Muscle layer of colon (tissue), 2 donors: ENCODE measurements around the gene KRTAP5-8.

ENCODE experiments used
- H3K27ac ChIP-seq: one replicate; pipeline ENCODE4 v1.7.0; 2013; ENCODE audit warnings: low read depth, mild to moderate bottlenecking, low read length, moderate library complexity
- H3K27me3 ChIP-seq, 2 donors: one replicate each; pipeline ENCODE4 v1.7.0; 2013; ENCODE audit warnings: low read length in 2 of 2, mild to moderate bottlenecking in 2 of 2; ENCODE audit not compliant: insufficient read depth in 2 of 2, control insufficient read depth in 1 of 2
- H3K36me3 ChIP-seq: one replicate; pipeline ENCODE4 v1.7.0; 2013; ENCODE audit warnings: mild to moderate bottlenecking, low read length; ENCODE audit not compliant: insufficient read depth
- H3K4me1 ChIP-seq: one replicate; pipeline ENCODE4 v1.7.0; 2013; ENCODE audit warnings: mild to moderate bottlenecking, low read length; ENCODE audit not compliant: insufficient read depth
- H3K4me3 ChIP-seq, 2 donors: one replicate each; pipeline ENCODE4 v1.7.0; 2013; ENCODE audit warnings: low read length in 2 of 2, low read depth in 1 of 2, mild to moderate bottlenecking in 1 of 2, moderate library complexity in 1 of 2
- H3K9ac ChIP-seq: one replicate; pipeline ENCODE4 v1.7.0; 2013; ENCODE audit warnings: low read length
- H3K9me3 ChIP-seq: one replicate; pipeline ENCODE4 v1.7.0; 2013; ENCODE audit warnings: mild to moderate bottlenecking, low read length
- donor health status: abdominal sarcoma.
- donor health status: Adenocarcinoma of cecum.

KRTAP5-8 gene

DNA sequence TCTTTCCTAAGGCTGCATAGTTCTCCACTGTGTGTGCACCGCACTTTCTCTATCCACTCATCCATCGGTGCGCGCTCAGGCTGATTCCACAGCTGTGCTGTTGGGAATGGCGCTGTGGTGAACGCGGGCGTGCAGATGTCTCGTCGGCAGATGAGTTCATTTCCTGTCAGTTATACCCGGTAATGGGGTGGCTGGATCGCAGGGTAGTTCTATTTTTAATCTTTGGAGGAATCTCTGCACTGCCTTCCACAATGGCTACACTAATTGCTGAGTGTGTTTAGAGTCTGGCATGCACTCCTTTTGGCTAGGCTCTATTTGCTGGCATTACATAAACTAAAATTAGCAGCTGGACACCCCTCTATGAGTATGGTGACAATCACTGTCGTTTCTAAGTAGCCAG is 38.7 kb upstream of the KRTAP5-8 start:
- H3K27ac ChIP-seq = no peak overlapping the region
- H3K9me3 ChIP-seq = no peaks in the 10 kb centered on the region
- H3K9ac ChIP-seq = no peak overlapping the region
- peaks cover 55% of the 10 kb centered on the region for H3K36me3 ChIP-seq
- no peaks in the 10 kb centered on the region for H3K4me1 ChIP-seq
- no peak overlapping the region for H3K4me3 ChIP-seq
- H3K27me3 ChIP-seq = no peaks in the 10 kb centered on the region

DNA sequence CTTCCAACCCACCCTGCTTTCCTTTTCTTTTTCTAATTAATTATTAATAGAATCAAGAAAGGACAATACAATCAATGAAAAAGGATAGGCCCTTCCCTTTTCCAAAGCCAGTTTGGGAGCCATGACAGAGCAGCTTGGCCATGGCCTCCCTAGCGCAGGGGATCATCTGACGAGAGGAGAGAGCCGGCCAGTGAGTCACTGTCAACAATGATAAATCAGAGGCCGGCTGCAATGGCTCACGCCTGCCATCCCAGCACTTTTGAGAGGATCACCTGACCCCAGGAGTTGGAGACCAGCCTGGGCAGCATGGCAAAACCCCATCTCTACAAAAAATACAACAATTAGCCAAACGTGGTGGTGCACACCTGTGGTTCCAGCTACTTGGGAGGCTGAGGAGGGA is 38.3 kb upstream of the KRTAP5-8 start:
- no peaks in the 10 kb centered on the region for H3K27me3 ChIP-seq
- no peaks in the 10 kb centered on the region for H3K4me1 ChIP-seq
- H3K4me3 ChIP-seq = no peak overlapping the region
- no peak overlapping the region for H3K27ac ChIP-seq
- H3K36me3 ChIP-seq = peaks cover 53% of the 10 kb centered on the region
- no peak overlapping the region for H3K9ac ChIP-seq
- no peaks in the 10 kb centered on the region for H3K9me3 ChIP-seq

DNA sequence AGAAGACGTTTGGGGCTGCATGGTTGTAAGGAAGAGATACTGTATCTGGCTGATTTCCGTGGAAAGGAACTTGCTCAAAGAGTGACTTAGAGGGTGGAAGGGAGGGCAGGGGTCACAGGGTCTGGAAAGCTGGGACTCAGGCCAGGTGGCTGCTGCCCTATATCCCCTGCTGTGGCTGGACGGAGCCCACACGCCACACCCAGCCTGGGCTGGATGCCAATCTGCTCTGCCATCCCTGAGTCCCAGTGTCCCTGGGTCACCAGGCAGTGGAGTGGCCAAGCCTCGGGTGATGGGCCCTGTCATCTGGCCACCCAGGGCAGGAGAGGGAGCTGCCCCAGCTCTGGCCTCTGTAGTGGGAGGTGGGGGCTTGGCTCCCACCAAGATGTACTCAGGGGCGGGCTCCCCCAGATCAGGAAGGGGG is 37.2 kb upstream of the KRTAP5-8 start:
- H3K4me3 ChIP-seq = no peak overlapping the region
- no peaks in the 10 kb centered on the region for H3K4me1 ChIP-seq
- H3K27me3 ChIP-seq = no peaks in the 10 kb centered on the region
- no peak overlapping the region for H3K27ac ChIP-seq
- no peaks in the 10 kb centered on the region for H3K9me3 ChIP-seq
- H3K9ac ChIP-seq = no peak overlapping the region
- H3K36me3 ChIP-seq = peaks cover 49% of the 10 kb centered on the region

DNA sequence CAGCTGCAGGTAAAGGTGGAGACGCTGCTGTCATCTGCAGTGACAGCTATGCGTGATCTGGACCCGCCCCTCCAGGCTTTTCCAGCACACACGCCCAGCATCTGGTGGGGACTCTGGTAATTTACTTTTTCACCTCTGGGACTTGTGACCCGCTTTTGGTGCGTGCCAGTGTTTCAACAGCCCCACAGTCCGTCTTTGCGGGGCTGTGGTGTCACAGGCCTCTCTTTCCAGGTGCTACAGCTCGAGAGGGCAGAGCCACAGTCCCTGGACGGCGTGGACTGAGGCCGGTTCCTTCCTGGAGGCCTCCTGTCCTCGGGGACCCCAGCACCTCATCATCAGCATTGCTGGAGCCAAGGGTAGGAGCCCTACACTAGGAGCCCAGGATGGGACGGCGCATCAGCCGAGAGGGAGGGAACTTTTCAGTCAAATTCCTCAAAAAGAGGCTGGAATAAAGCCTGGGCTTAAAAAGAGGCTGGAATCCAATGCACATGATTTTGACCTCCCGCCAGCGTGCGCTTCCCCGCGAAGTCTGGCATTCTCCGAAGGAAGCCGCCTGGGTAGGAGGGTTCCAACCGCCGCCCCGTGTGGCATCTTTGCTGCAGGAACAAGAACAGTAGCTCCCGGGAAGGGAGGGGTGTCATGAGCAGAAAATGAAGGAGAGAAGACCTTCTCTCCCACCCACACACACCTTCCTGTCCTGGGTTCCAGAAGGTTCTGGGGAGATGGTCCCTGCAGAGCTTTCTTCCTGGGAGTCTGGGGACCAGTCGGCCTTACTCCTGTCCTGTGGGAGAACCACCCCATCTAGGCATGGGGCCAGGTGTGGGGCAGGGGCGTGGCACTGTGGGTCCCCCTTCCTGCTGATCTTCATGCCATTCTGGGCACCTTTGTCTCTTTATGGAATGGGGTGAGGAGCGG is 36.5 kb upstream of the KRTAP5-8 start:
- H3K27ac ChIP-seq = no peak overlapping the region
- peaks cover 48% of the 10 kb centered on the region for H3K36me3 ChIP-seq
- no peaks in the 10 kb centered on the region for H3K27me3 ChIP-seq
- no peak overlapping the region for H3K9ac ChIP-seq
- no peak overlapping the region for H3K4me3 ChIP-seq
- no peaks in the 10 kb centered on the region for H3K9me3 ChIP-seq
- no peaks in the 10 kb centered on the region for H3K4me1 ChIP-seq

DNA sequence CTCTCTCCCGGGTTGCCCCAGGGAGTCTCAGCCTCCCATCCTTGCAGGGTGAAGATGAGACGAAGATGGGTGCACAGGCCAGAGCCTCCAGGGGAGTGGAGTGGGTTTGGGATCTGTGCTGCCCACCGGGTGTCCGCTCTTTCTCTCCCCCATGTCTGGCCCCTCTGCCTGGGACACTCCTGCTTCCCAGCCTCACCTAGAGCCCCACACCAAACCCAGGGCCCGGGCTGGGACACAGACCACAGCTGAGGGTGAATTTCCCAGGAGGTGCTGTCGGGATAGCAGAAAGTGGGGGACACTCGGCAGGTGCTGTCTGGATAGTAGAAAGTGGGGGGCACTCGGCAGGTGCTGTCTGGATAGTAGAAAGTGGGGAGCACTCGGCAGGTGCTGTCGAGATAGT is 35.8 kb upstream of the KRTAP5-8 start:
- Histone ChIP-seq H3K27me3 (no peaks in the 10 kb centered on the region), H3K9me3 (no peaks in the 10 kb centered on the region), H3K36me3 (peaks cover 41% of the 10 kb centered on the region), H3K9ac (no peak overlapping the region), H3K4me3 (no peak overlapping the region), H3K4me1 (no peaks in the 10 kb centered on the region), H3K27ac (no peak overlapping the region)

DNA sequence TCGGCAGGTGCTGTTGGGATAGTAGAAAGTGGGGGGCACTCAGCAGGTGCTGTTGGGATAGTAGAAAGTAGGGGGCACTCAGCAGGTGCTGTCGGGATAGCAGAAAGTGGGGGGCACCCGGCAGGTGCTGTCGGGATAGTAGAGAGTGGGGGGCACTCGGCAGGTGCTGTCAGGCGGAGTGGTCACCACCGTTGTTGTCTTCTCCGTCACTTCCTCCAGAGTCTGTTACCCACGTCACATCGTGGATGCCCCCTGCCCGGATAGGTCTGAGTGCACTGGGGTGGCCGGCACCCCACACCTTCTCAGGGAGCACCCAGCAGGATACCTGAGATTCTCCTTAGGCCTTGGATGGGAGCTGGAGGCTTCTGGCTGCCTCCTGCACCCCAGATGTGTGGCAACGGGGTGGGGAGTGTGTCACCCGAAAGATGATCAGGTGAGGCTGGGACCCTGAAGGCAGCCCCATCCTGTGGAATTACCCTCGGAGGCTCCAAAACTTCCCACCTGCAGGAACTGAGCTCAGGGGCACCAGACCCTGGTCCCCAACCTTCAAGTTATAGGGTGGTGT is 34.9 kb upstream of the KRTAP5-8 start:
- Histone ChIP-seq H3K4me3 (no peak overlapping the region), H3K9ac (no peak overlapping the region), H3K27me3 (no peaks in the 10 kb centered on the region), H3K9me3 (no peaks in the 10 kb centered on the region), H3K36me3 (peaks cover 33% of the 10 kb centered on the region), H3K27ac (no peak overlapping the region), H3K4me1 (no peaks in the 10 kb centered on the region)

DNA sequence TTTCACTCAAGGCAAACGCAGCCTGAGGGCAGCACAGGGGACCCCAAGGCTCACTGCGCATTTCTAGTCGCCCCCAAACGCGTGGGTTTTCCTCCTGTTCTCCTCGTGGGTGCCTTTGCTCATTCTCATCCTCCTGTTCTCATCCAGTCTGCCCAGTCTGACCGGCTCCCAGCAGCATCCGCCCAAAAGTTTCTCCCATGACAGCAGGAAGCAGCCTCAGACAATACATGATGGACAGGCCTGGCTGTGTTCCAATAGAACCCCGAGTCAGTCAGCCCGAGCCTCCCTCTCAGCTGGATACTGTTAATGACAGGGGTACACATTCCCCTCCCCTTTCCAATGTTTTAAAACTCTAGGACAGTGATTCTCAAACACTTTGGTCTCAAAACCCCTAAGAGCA is 33.3 kb upstream of the KRTAP5-8 start:
- Histone ChIP-seq H3K27me3 (no peaks in the 10 kb centered on the region), H3K27ac (no peak overlapping the region), H3K4me3 (no peak overlapping the region), H3K9me3 (no peaks in the 10 kb centered on the region), H3K9ac (no peak overlapping the region), H3K36me3 (peaks cover 26% of the 10 kb centered on the region), H3K4me1 (no peaks in the 10 kb centered on the region)

DNA sequence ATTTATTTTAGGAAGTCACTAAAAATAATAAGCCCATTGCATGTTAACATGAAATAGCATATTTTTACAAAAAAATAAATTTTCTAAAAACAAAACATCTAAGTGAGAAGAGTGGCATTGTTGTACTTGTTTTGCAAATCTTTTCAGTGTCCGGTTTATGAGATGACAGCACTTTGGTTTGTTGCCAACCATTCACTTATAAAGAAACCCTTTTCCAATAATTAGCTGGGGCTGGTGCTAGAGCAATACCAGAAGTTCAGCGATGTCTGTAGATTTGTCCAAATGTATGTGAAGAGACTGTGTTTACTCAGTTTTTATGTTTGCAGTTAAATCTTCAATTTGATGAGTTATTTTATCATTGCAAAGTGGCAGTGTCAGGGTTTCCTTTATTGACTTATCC is 32.8 kb upstream of the KRTAP5-8 start:
- H3K27me3 ChIP-seq = no peaks in the 10 kb centered on the region
- H3K4me3 ChIP-seq = no peak overlapping the region
- H3K4me1 ChIP-seq = no peaks in the 10 kb centered on the region
- H3K9me3 ChIP-seq = no peaks in the 10 kb centered on the region
- no peak overlapping the region for H3K9ac ChIP-seq
- H3K27ac ChIP-seq = no peak overlapping the region
- H3K36me3 ChIP-seq = peaks cover 26% of the 10 kb centered on the region

DNA sequence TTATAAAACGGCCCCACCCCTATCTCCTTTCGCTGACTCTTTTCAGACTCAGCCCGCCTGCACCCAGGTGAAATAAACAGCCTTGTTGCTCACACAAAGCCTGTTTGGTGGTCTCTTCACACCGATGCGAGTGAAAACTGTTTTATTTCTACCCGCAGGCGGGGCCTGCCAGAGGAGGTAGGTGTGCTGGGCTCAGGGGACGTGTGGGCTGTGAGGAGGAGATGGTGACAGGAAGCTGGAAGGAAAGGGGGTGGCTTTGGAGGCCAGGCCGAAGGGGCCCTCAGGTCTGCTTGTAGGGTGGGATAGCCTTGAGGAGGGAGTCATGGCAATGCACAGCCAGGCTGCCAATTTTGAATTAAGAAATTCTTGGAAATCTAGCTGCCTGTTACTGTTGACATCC is 32.0 kb upstream of the KRTAP5-8 start:
- H3K36me3 ChIP-seq = peaks cover 18% of the 10 kb centered on the region
- H3K4me3 ChIP-seq = no peak overlapping the region
- no peak overlapping the region for H3K9ac ChIP-seq
- H3K27ac ChIP-seq = no peak overlapping the region
- H3K4me1 ChIP-seq = no peaks in the 10 kb centered on the region
- no peaks in the 10 kb centered on the region for H3K27me3 ChIP-seq
- peaks cover 6% of the 10 kb centered on the region for H3K9me3 ChIP-seq

DNA sequence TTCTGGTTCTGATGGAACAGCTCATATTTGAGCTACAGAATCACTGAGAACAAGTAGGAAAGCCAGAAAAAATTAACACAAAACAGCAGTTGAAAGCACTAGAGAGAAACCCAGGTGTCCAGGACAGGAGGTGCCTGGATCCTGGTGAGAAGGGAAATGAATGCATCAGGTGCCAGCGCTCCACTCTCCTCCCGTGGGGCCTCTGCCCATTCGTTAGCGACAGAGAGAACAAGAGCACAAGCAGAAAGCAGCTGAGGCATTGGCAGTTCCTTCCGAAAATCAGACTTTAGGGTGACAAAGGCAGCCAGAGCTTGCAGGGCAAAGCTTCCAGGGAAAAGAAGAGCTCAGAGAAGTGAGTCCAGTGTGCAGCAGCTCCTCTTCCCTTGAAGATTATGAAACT is 30.7 kb upstream of the KRTAP5-8 start:
- peaks cover 6% of the 10 kb centered on the region for H3K36me3 ChIP-seq
- H3K4me1 ChIP-seq = no peaks in the 10 kb centered on the region
- no peak overlapping the region for H3K9ac ChIP-seq

DNA sequence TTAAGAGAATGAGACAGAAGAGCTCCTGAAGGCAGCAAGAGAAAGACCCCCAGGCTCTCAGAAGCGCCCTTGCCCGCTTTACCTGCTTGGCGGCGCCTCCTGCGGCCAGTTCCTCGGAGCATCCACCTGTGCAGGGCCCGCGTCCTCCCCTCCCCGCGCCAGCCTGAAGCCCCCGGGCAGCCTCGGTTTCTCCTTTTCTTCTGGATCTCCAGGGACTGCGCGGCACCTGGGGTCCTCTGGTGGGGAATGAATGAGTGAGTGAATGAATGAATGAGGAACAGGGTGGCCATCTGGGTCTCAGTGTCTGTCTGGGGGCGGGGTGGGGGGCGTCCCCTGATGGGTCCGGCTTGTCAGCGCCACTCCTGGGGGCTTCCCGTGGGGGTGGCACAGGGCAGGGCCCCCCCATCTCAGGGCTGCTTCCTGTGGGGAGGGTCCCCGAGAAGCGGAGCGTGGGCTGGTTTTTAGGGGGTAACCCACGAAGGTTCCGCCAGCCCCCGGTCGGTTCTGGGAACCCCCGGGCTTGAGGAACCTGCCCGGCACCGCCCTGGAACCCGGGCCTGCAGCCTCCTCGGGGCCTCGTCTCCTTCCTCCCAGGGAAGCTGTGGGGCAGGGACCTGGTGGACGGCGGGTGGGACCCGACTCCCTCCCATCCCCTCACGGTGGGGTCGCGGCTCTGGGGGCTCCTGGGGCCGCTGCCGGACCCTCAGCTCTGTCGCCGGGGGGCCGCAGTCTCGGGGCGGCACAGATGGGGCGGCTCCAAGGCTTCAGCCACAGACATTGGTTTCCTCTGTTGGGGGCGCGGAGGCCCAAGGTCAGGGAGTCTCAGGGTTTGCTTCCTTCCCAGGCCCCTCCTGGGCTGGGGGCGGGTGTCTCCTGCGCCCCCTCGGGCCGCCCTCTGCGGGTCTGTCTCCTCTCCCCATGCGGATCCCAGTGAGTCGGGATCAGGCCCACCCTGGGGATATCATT is 19.0 kb upstream of the KRTAP5-8 start:
- H3K36me3 ChIP-seq = no peaks in the 10 kb centered on the region
- H3K27ac ChIP-seq = no peak overlapping the region

More for the DNA sequence above, 30.7 kb upstream of the KRTAP5-8 start:
- H3K9me3 ChIP-seq = peaks cover 6% of the 10 kb centered on the region
- H3K27me3 ChIP-seq = no peaks in the 10 kb centered on the region
- H3K27ac ChIP-seq = no peak overlapping the region
- no peak overlapping the region for H3K4me3 ChIP-seq

More for the DNA sequence above, 19.0 kb upstream of the KRTAP5-8 start:
- no peaks in the 10 kb centered on the region for H3K4me1 ChIP-seq
- H3K9me3 ChIP-seq = no peaks in the 10 kb centered on the region
- no peak overlapping the region for H3K4me3 ChIP-seq
- no peaks in the 10 kb centered on the region for H3K27me3 ChIP-seq
- no peak overlapping the region for H3K9ac ChIP-seq
